Fibroblast of skin of abdomen (primary cell): Measurements from ENCODE around the gene SMIM35.
"Not testable (repeated sequence)": the region's sequence is repeated elsewhere in the genome, so short reads cannot be mapped to it uniquely, and the experiment has no call there.

Source experiments
- DNase-seq: peaks from one replicate; pipeline ENCODE4 v3.0.0-alpha.2; 2013

Gene SMIM35

DNA sequence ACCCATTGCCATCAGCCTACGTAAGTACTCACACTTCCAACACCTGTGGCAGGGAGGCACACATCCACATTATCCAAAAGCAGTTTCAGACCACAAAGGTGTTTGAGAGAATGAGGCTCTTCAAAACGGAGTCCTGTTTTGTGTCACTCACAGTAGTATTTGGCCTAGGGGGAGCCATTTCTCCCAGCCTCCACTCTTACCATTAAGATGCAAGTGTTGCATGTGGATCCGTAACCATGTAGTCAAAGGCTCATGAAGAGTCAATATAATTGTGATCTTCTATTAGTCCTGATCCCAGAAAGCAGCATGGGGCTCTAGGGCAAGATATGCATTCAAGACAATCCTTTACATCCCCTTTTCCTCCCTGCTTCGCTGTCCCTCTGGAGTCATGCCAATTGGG lies 59.1 kb downstream of the SMIM35 start:
- DNase-seq = no peak

DNA sequence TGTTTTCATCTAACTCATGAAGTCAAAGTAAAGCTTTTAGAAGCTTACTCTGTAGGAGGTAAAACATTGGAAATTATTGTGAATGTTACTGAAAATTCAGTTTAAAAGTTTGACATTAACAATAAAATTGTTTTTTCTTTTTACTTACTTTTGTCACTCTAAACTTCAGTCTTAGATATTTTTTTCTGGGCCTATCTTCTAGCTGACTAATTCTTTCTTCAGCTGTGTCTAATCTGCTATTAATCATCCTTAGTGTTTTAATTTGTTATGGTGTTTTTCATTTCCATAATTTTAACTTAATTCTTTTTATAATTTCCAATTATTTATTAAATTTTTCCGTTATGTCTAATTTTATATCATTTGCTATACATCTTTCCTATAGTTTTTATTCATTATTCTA lies 65.6 kb downstream of the SMIM35 start:
- no peak for DNase-seq

DNA sequence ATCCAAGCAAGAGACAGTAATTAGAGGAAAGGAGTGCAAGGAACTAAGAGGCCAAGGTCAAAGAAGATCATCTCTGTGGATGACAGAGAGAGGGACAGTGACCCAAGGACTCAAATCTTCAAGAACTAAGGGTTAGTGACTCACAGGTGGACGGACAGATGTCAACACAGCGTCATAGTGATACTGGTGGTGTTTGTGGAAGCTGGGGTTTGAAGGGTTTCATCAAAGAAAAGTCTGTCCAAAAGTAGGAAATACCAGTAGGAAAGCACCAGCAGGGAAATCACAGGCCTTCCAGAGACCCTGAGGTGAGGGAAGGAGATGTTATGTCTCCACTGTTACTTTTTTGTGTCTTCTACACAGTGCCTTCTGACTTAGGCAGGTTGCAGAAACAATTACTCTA lies 68.4 kb downstream of the SMIM35 start:
- no peak for DNase-seq

DNA sequence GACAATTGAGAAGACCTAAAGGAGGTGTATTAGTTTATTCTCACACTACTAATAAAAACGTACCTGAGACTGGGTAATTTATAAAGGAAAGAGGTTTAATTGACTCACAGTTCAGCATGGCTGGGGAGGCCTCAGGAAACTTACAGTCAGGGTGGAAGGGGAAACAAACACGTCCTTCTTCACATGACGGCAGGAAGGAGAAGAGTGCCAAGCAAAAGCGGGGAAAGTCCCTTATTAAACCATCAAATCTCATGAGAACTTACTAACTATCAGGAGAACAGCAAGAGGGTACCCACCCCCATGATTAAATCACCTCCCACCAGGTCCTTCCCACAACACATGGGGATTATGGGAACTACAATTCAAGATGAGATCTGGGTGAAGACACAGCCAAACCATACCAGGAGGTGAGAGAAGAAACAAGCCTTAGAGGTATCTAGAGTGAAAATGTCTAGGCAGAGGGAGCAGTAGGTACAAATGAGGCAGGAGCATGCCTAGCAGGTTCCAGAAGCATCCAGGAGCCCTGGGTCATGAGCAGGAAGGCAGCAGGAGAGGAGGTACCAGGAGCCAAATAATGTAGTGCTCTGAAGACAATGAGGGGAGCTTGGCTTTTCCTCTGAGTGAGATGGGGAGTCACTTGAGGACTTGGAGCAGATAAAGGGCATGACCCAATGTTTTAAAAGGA lies 69.0 kb downstream of the SMIM35 start:
- no peak for DNase-seq

DNA sequence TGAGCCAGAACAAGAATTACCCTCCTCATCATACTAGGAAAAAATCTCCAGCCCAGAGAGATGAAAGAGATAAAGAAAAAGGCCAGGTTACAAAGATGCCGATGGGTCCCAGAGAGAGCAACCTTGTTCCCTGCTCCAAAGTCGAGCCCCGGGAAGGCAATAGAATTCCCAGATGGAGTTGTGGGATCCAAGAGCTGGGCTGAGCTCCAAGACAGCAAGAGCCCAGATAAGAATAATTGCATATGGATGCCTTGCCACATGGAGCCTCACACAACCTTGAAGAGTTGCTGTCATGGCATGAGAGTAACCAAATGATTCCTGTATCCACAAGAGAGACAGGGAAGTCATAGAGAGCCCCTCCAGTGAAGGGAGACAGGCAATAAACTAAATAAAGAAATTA lies 69.7 kb downstream of the SMIM35 start:
- no peak for DNase-seq

DNA sequence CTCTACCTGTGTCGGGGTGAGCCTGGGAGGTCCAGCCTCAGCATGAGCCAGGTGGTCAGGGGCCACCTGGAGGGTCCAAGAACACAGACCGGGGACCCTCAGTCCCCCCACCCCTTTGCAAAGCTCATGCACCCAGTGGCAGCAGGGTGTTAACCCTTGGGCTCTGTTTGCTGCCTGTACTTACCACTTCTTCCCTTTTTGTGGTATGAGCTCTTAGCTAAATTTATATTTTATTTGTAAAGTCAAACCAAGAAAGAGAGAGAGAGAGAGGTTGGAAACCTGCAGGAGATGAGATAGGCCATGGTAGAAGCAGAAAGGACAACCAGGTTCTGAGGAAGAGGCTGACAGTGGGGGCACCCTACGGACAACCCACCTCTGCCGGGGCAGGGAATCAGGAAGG lies 70.7 kb downstream of the SMIM35 start:
- DNase-seq = no peak

DNA sequence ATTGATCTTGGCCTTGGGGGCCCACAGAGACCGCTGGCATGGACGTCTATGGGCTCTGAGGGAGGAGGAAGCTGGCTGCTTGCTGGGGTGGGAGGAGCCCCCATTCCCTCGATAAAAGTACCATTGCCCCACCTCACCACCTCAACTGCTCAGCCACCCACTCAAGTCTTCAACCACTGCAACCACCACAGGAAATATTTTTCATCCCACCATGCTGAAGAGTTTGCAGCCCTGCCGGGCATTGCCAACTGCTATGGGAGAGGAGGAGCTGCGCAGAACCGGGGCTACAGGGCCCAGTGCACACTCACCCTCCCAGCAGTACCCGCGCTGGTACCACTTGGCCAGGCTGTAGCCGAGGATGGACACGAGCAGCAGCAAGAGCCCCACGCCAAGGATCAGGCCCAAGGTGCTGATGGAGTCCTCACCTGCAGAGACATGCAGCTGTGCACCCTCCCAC lies 71.3 kb downstream of the SMIM35 start:
- DNase-seq = no peak

DNA sequence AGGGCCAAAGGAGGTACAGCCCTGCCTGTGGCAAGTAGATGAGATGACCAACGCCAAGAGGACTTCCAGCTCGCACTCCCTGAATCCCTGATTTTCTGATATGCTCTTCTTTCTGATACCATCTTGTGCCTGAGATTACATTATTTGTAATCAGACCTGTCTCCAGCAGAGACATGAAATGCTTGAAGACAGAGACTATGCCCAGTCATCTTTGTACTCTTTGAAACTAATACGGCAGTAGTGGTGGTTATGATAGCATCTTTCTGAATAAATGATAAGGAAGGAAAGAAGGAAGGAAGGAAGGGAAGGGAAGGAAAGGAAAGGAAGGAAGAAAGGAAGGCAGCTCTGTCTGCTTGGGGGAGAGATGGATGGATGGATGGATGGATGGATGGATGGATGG lies 72.7 kb downstream of the SMIM35 start:
- no peak for DNase-seq

DNA sequence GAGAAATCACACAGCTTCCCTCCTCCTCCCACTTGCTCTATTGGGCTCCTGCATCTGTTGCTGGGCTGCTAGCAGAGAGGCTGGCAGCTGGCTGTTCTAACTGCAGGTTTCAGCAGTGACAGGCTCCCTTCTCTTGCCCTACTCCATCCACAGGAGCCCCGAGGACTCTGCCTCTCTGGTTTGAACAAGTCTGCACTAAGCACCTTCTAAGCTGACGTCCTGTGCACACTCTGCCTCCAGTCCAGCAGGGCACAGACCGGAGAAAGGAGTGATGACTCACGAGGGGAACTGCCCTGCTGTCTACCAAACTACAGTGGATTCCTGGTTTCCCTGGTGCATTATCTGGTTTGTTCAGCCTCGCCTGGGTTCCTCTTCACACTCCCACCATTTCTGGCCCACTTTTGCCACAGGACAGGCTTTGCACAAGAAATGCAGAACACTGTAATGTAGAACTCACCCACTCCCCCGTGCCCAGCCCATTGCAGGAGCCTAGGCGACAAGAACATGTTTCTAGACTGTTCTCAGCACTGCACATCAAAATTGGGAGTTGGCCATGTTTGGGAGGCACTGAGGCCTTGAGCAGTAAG lies 74.6 kb downstream of the SMIM35 start:
- no peak for DNase-seq

DNA sequence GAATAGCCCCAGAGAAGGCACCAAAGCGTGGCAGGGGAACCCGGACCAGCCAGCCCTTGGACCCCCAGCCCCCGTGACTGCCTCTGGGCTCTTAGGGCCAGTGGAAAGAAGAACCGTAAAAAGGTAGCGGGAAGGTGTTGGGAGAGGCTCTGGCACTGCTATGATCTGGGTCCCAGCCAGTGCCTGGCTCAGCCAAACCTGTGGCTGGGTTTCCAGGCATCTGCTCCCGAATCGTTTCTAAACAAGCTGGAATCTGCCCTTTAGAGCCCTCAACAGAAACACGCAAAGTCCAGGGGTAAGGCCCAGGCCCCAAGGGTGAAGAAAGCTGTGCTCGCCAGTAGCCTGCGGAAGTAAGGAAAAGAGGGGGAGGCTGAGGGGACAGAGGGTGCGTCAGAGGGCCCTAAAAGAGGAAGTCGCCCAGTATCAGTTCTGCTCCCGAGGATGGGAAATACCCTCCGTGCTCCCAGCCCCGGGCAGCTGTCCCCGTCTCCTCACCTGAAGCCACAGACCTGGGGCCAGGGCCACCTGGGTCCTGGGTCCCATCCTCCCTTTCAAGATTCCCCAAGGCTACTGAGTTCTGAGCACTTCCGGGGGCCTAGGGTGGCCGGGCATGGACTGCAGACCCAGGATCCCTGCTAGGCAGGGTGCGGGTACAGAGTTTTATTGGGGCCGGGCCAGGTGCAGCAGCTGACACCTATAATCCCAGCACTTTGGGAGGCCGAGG lies 75.9 kb downstream of the SMIM35 start:
- no peak for DNase-seq

DNA sequence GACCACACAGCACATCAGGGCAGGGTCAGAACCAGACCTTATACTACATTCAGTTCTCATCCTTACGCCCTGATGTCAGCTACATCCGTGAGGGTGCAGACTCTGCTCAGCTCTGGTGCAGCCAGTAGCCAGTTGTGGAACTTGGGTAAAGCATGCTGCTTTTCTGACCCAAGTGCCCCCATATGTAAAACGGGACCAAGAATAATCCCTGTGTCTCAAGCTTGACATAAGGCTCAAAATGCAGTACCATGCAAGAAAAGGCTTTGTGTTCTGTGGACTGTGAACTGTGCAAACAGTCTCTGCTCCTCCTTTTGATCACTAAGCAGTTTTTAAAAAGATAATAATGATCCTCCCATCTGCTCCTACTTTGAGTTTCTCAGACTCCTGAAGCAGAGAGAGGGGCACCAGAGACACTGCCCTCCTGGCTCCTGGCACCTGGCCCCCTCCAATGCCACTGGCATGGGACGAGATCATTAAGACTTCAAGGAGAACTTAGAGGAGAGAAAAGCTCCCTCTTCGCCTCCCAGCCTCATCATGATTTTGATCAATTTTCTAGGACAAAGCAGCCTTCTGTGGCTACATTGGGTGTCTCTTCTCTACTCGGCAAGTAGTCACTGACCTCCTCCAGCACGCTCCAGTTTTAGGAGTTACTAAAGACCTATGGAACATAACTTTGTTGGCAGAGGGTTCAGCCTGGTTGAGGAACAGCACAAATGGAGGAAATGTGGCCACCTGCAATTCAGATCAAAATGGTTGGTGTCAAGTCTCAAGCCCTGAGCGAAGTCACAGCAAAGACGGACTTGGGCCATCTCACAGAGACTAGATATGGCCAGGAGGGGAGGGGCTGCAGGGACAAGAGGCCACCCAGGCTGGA lies 76.7 kb downstream of the SMIM35 start:
- DNase-seq = no peak

DNA sequence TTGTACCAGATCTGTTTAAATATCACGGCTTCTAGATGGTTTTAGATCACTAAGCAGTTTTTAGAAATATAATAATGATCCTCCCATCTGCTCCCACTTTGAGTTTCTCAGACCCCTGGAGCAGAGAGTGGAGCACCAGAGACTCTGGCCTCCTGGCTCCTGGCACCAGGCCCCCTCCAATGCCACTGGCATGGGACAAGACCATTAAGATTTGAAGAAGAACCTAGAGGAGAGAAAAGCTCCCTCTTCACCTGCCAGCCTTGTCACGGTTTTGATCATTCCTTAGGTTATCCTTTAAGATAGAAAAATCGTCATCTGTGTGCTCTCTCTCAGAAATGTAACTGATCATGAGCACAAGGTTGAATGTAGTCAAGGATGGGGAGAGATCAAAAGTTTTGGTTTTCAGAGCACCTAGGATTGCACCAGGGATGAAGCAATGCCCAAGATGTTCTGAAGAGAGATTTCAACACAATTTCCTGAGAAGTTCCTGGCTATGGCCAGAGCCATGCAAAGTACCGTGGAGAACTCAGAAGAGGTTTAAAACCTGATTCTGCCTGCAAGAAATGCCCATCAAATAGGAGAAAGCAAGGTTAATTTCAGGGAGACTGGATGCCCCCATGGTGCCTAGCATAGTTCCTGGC lies 78.4 kb downstream of the SMIM35 start:
- DNase-seq = no peak

DNA sequence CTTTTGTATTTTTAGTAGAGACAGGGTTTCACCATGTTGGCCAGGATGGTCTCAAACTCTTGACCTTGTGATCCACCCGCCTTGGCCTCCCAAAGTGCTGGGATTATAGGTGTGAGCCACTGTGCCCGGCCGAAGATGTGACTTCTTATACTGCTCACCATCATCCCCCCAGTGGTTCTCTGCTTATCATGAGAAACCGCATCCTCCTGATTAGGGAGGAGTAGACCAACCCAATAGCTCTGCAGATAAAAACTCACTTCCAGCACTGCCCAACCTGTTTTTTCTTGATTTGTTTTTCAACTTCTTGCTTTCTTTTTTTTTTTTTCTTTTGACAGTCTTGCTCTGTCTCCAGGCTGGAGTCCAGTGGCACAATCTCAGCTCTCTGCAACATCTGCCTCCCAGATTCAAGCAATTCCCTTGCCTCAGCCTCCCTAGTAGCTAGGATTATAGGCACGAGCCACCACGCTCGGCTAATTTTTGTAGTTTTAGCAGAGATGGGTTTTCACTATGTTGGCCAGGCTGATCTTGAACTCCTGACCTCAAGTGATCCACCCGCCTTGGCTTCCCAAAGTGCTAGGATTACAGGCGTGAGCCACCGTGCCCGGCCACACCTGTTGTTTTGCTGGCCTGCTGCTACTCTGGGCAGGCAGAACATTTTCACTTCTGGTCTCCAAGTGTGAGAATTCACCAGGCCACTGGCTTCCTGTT lies 79.0 kb downstream of the SMIM35 start:
- not testable (repeated sequence) for DNase-seq

DNA sequence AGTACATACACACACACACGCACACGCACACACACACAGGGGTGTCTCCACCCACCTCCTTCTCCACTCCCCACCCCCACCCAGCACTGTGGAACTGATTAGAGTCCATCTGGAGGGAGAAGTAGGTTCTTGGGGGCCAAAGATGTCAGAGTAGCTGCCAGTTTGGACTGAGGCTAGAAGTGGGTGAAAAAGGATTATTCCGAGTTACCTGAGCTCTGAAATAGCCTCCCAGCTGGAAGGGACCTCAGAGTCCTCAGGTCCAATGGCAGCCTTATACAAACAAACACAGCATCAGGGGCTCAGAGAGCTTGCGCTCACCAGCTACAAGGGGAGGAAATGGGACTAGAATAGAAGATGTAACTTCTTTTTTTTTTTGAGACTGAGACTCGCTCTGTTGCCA lies 79.7 kb downstream of the SMIM35 start:
- DNase-seq = no peak

DNA sequence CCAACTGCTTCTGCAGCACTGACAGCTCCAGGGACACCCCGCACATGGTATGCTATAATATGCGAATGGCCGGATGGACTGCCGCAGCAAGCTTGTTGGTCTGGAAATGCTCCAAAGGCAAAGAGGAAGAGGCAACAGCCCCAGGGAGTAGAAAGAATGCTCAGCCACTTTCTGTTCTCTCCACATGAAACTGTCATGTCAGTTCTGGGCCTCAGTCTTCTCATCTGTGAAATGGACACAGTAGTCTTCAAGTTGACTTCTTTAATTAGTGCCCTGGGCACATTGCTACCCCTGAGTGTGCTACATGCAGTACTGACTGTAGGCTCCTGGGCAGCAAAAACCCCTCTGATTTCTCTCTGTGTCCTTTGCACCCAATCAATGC lies 80.6 kb downstream of the SMIM35 start:
- DNase-seq = no peak

DNA sequence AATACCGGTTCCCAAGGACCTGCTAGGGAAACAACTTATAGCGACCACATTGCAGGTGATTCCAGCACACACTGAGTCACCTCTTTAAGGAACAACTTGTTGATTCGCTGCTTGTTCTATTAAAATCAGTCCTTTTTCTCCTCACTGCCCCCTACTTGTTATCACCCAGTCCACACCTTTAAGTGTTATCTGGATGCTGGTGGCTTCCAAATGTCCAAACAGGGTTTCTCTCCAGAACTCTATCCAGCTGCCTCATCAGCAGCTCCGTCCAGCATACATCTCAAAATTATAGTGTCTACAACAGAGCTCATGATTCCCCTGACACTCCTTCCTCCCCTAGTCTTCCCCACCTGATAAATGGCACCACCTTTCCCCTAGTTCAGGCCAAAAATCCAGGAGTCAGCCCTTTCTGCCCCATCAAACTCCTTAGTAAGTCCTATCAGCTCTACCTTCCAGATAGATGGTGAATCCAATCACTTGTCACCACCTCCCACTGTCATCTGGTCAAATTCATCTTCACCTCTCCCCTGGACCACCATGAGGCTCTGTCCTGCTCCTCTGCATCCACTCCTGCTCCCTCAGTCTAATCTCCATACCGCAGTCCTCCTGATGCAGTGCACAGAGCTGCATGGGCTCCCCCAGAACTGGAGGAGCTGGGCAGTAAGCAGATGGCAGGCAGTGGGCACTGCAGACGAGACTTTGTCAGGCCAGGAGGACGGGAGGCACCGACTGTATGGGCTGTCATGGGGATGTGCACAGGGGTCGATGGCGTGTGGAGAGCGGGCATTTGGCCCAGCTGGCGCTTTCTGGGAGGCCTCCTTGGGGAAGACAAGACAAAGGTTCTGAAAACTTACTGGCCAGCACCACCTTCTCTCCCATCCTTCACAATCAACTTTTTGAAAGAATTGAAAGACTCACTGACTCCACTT lies 81.3 kb downstream of the SMIM35 start:
- DNase-seq = no peak

DNA sequence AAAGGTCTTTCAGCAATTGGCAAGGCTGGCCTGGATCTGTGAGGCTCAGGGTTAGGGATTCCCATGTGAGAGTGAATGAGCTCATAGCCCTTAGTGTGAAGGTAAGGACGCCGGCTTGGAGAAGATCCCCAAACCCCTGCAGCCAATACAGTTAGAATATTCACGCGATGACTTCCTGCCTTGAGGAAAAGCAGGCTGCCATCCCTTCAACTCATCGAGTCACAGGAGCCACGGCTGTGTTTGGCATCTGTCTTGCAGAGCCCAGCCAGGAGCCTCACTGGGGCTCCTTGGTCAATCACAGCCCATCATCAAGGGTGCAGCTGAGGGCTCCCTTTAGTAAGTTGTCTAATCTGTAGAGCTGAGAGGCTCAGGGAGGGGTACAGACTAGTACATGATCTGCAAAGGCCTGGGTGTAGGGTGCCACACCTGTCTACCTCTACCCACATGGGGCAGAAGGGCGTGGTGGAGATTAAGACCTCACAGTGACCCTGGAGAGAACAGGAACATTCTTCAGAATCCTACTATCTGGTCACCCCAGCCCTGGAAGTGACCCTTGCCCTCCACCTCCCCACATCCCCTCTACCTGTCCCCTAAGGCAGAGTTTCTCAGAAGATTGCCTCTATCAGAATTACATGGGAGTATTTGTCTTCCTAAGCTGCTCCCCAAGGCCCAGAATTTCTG lies 82.1 kb downstream of the SMIM35 start:
- DNase-seq = no peak

DNA sequence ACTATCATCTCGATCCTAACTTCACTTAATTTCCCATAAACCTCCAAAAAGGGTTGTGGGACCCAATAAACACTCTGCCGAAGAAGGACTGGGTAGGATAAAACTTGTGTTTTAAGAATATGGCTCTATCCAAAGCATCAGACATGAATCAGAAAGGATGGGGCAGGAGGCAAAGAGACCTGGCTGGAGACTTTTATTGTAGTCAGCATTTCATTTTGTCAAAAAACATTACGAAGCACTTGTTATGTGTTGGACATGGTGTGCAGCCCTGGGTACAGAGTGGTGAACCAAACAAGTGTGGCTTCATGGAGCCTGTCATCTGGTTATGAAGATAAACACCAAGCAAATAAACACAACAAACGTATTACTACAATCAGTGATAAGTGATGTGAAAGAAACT lies 83.3 kb downstream of the SMIM35 start:
- no peak for DNase-seq

DNA sequence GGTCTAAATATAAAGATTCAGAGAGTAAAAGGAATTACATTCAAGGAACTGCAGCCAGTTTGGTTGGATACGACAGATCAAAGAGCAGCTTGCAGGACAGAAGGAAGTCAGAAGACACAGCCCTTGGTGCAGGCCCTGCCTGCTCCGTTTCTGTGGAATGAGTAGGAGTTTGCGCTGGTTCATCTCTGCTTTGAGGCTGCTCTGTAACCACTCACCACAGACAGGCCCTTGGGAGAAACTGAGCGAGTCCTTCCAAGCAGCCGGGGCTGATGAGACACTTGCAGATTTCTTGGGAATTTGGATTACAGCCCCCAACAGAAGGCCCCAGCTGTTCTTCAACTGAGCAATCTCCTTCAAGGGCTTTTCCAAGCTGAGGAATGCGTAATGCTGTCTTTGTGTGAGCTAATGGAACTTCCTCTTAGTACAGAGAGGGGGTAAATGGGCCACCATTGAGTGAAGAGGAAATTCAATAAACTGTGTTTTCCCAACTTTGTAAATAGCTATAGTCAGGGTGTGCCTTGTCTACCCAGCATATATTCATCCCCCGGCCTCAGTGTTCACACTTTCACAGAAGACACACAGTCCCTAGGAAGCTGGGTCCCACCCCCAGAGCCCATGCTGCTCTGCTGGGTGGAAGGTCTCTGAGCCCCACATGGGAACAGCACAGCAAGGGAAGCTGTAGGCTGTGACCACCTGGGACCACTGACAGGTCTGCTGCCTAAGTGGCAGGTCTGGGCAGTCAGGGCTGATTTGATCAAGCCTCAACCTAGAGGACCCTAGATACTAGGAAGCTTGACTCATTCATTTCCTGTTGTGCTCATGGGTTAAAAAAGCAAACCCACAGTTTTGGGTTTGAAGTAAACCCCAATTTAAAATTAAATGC lies 84.0 kb downstream of the SMIM35 start:
- peak; percentile 61 for DNase-seq
